Glutamatergic neuron (in vitro differentiated cells): ENCODE results near the gene EVC. TPM values are rescaled to one million over a fixed set of nuclear protein-coding genes. Genes with fewer than 3 reads are reported as not detected.

Experiments used
- DNase-seq: peaks from one replicate; pipeline ENCODE4 v3.0.0; 2022
- H3K27ac Mint-ChIP-seq: one replicate; pipeline ENCODE4 v1.8.0; 2020; ENCODE audit warnings: mild to moderate bottlenecking, mixed read lengths, inconsistent platforms; ENCODE audit not compliant: unreplicated experiment
- H3K27me3 Mint-ChIP-seq: one replicate; pipeline ENCODE4 v1.8.0; 2020; ENCODE audit warnings: mild to moderate bottlenecking, moderate library complexity, mixed read lengths, inconsistent platforms; ENCODE audit not compliant: unreplicated experiment
- H3K36me3 Mint-ChIP-seq: one replicate; pipeline ENCODE4 v1.8.0; 2020; ENCODE audit warnings: mild to moderate bottlenecking, mixed read lengths, inconsistent platforms; ENCODE audit not compliant: unreplicated experiment
- H3K4me1 Mint-ChIP-seq: one replicate; pipeline ENCODE4 v1.8.0; 2020; ENCODE audit warnings: mild to moderate bottlenecking, low read depth, mixed read lengths, inconsistent platforms; ENCODE audit not compliant: unreplicated experiment
- H3K4me3 Mint-ChIP-seq: one replicate; pipeline ENCODE4 v1.8.0; 2020; ENCODE audit warnings: mild to moderate bottlenecking, mixed read lengths, inconsistent platforms; ENCODE audit not compliant: unreplicated experiment
- H3K9me3 Mint-ChIP-seq: one replicate; pipeline ENCODE4 v1.8.0; 2020; ENCODE audit warnings: mild to moderate bottlenecking, moderate library complexity, mixed read lengths, inconsistent platforms; ENCODE audit not compliant: unreplicated experiment
- total RNA-seq: library from RNA; stranded (reverse); fragmentation: NEBNext Ultra II Directional; extraction: Animal tissue kit (Norgen Biotek cat#: 25700); gene quantifications from one replicate; pipeline ENCODE4 v1.2.1, GENCODE V29; 2021; ENCODE audit not compliant: unreplicated experiment
- TF ChIP-seq, protein P1 (sequence below): fragments of 200-600 bp; sonication (generic); IDR thresholded peaks from one replicate; pipeline ENCODE4 v1.5.0; 2021; ENCODE audit not compliant: partially characterized antibody, unreplicated experiment

EVC gene
- total RNA-seq, 1 donor from 2014 or later = 6.7 TPM

DNA sequence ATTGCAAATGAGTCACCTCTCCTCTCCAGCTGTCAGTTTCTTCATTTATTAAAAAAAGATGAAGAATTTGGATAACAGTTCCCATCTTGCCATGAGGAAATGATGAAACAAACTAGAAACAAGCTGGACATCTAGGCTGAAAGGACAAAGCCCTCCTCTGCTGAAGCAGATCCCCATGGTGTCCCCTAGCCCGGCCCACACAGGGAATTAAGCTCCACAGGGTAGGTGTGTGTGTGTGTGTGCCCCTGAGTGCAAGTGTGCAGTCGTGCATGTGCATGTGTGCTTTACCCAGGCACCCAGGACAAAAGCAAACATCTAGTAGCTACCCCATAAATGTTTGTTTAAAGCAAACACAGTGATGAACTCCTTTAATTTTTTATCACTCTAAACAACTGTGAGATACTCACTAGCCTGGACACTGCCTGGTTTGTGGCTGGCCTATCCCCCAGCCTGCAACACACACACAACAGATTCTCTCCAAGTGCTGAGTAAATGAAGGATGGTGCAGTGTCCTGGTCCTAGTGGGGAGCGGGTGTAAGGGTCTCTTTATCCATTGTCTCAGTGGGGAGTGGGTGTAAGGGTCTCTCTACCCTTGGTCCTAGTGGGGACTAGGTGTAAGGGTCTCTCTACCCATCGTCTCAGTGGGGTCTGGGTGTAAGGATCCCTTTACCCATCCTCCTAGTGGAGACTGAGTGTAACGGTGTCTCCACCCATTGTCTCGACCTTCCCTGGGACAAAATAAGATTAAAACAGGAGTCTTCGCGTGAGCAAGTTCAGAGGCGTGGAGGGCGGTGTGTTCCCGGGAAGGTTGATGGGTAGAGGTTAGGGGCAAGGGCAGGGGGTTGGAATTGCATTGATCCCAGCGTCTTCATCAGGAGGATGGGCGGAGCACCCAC is 688 bp upstream of the EVC start:
- TF ChIP-seq, protein P1, sequence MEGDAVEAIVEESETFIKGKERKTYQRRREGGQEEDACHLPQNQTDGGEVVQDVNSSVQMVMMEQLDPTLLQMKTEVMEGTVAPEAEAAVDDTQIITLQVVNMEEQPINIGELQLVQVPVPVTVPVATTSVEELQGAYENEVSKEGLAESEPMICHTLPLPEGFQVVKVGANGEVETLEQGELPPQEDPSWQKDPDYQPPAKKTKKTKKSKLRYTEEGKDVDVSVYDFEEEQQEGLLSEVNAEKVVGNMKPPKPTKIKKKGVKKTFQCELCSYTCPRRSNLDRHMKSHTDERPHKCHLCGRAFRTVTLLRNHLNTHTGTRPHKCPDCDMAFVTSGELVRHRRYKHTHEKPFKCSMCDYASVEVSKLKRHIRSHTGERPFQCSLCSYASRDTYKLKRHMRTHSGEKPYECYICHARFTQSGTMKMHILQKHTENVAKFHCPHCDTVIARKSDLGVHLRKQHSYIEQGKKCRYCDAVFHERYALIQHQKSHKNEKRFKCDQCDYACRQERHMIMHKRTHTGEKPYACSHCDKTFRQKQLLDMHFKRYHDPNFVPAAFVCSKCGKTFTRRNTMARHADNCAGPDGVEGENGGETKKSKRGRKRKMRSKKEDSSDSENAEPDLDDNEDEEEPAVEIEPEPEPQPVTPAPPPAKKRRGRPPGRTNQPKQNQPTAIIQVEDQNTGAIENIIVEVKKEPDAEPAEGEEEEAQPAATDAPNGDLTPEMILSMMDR = peak; percentile 51
- H3K4me3 Mint-ChIP-seq = peak overlapping the region; percentile 92
- H3K27me3 Mint-ChIP-seq = peaks cover 9% of the 10 kb centered on the region
- H3K27ac Mint-ChIP-seq = peak overlapping the region; percentile 28
- no peak for DNase-seq
- peaks cover 13% of the 10 kb centered on the region for H3K9me3 Mint-ChIP-seq
- H3K4me1 Mint-ChIP-seq = peaks cover 7% of the 10 kb centered on the region
- H3K36me3 Mint-ChIP-seq = peaks cover 9% of the 10 kb centered on the region

DNA sequence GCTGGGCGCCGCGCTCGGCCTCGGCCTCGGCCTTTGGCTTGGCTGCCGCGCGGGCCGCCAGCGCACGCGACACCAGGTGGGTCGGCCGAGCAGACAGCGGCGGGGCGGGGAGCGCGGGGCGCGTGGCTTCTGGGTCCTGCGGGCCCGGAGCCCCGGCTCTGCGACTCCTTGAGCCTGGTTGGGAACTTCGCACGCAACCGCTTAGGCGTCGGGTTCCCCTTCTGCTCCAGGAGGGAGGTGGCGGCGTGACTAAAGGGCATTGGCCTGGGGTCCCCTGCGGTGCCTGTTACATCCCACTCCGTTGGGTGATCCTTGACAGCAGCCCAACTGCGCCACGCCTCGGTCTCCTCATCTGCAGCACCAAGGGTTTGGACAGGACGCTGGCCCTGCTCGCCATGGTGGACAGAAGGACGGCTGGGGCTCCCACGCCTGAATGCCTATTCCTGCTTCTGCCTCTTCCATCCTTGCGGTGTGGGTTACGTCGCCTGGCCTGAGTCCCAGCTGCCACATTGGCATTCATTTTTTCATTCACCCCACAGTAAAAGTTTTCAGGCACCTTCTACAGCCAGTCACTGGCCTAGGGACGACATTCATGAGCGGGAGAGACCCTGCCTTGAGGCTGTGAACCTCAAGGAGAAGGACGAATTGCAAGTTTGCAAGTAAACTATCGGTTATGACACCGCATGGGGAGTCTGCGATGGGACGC is 631 bp downstream of the EVC start:
- Mint-ChIP-seq H3K4me1 (peaks cover 7% of the 10 kb centered on the region), H3K9me3 (peaks cover 12% of the 10 kb centered on the region), H3K27ac (peak overlapping the region; percentile 20), H3K36me3 (peaks cover 7% of the 10 kb centered on the region), H3K27me3 (peaks cover 9% of the 10 kb centered on the region), H3K4me3 (peak overlapping the region; percentile 81)
- TF ChIP-seq, protein P1 = no peak
- peak; percentile 47 for DNase-seq

DNA sequence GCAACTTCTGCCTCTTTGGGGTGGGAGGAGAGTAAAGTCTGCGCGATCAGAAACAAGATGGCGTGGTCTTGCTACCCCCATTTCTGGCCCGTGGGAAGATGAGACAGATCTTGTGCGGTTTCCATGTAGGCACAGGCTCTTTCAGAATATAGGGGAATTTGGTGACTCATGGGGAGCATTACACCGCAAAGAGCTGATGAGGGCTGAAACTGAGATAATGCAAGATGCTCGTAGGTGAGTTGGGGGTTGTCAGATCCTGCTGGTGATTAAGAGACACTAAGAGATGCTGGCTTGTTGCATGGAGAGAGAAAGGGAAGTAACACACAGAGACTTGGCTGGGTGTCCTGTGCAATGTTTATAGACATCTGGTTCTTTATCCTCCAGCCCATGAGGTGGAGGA is 1.5 kb downstream of the EVC start:
- TF ChIP-seq, protein P1 = no peak
- Mint-ChIP-seq H3K9me3 (peaks cover 12% of the 10 kb centered on the region), H3K27ac (no peak overlapping the region), H3K36me3 (peaks cover 7% of the 10 kb centered on the region), H3K4me3 (no peak overlapping the region), H3K4me1 (peaks cover 5% of the 10 kb centered on the region), H3K27me3 (peaks cover 7% of the 10 kb centered on the region)
- DNase-seq = no peak

- Mint-ChIP-seq H3K36me3 (peaks cover 7% of the 10 kb centered on the region), H3K27ac (no peak overlapping the region), H3K4me3 (no peak overlapping the region), H3K27me3 (peaks cover 6% of the 10 kb centered on the region), H3K9me3 (peaks cover 12% of the 10 kb centered on the region), H3K4me1 (peaks cover 4% of the 10 kb centered on the region)
- DNase-seq = no peak
- TF ChIP-seq, protein P1 = no peak
These were observed 1.9 kb downstream of the EVC start for GRCh38 chr4:5712931-5713330.
